ENCODE measurements around the gene WIPI1. TPM values are rescaled to one million over a fixed set of nuclear protein-coding genes. Genes with fewer than 3 reads are reported as not detected.

WIPI1 gene
- total and polyA plus RNA-seq, 2 of the 13 experiments (the other 11 are each of a cell fraction or from before 2014, with no cell fraction given), result 29.4 to 141 TPM

GRCh38 chr17:68456339-68457167 is 743 bp downstream of the WIPI1 start (continued):
- TF ChIP-seq HDAC1 (CRISPR knock-in tag; IDR thresholded peaks at IDR 0.05) (0 out of 2 replicates have a peak, but pooled peaks have one; percentile 15), ZHX2 (IDR thresholded peaks at IDR 0.05; ENCODE audit: low read depth) (no peak), ZHX2 (CRISPR knock-in tag; IDR thresholded peaks at IDR 0.05; ENCODE audit: borderline replicate concordance) (peak; percentile 63; the same call in 1 of the 2 replicates), HNRNPK (IDR thresholded peaks at IDR 0.05; ENCODE audit: low read depth, low read length, poor library complexity, severe bottlenecking) (no peak), STAG1 (CRISPR knock-in tag; IDR thresholded peaks at IDR 0.05) (peak; percentile 11; the same call in 1 of the 2 replicates), ZNF160 (CRISPR knock-in tag; IDR thresholded peaks at IDR 0.05) (0 out of 2 replicates have a peak, but pooled peaks have one; percentile 45), E2F1 (CRISPR knock-in tag; IDR thresholded peaks at IDR 0.05) (0 out of 2 replicates have a peak, but pooled peaks have one; percentile 27), ZNF343 (CRISPR knock-in tag; IDR thresholded peaks at IDR 0.05) (no peak), RFX3 (CRISPR knock-in tag; IDR thresholded peaks at IDR 0.05) (no peak), ZNF790 (CRISPR knock-in tag; IDR thresholded peaks at IDR 0.05; ENCODE audit: borderline replicate concordance) (no peak), NR0B2 (CRISPR knock-in tag; IDR thresholded peaks at IDR 0.05) (no peak; the same call in 1 of the 2 replicates), ZNF616 (CRISPR knock-in tag; IDR thresholded peaks at IDR 0.05; ENCODE audit: low read depth) (no peak), SNAI1 (CRISPR knock-in tag; IDR thresholded peaks at IDR 0.05; ENCODE audit: borderline replicate concordance) (no peak), SSRP1 (CRISPR knock-in tag; IDR thresholded peaks at IDR 0.05) (no peak), ZNF550 (CRISPR knock-in tag; IDR thresholded peaks at IDR 0.05; ENCODE audit: borderline replicate concordance) (0 out of 2 replicates have a peak, but pooled peaks have one; percentile 49), KDM4B (CRISPR knock-in tag; IDR thresholded peaks at IDR 0.05) (no peak), NR2F1 (CRISPR knock-in tag; IDR thresholded peaks at IDR 0.05) (no peak)
- TF ChIP-seq, protein P1, sequence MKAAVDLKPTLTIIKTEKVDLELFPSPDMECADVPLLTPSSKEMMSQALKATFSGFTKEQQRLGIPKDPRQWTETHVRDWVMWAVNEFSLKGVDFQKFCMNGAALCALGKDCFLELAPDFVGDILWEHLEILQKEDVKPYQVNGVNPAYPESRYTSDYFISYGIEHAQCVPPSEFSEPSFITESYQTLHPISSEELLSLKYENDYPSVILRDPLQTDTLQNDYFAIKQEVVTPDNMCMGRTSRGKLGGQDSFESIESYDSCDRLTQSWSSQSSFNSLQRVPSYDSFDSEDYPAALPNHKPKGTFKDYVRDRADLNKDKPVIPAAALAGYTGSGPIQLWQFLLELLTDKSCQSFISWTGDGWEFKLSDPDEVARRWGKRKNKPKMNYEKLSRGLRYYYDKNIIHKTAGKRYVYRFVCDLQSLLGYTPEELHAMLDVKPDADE (CRISPR knock-in tag; IDR thresholded peaks at IDR 0.05), result no peak
- TF ChIP-seq, protein P2, sequence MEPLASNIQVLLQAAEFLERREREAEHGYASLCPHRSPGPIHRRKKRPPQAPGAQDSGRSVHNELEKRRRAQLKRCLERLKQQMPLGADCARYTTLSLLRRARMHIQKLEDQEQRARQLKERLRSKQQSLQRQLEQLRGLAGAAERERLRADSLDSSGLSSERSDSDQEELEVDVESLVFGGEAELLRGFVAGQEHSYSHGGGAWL (CRISPR knock-in tag; IDR thresholded peaks at IDR 0.05), result 0 out of 2 replicates have a peak, but pooled peaks have one; percentile 20

Measured in HepG2 (cell line).